Hepatocyte (in vitro differentiated cells): ENCODE data around the gene TCF4. TPM values are rescaled to one million over a fixed set of nuclear protein-coding genes. Genes with fewer than 3 reads are reported as not detected.

Source experiments
- DNase-seq: peaks from one replicate; pipeline ENCODE4 v3.0.0-alpha.2; 2016; ENCODE audit warnings: low spot score
- H2AFZ ChIP-seq: fragments of 200-600 bp; sonication (generic); 2 replicates; pipeline ENCODE4 v1.6.0; 2016; ENCODE audit warnings: antibody characterized with exemption, mild to moderate bottlenecking
- H3K27ac ChIP-seq: fragments of 200-600 bp; sonication (generic); 2 replicates; pipeline ENCODE4 v1.5.1; 2016; ENCODE audit warnings: mild to moderate bottlenecking
- H3K27me3 ChIP-seq: fragments of 200-600 bp; sonication (generic); 2 replicates; pipeline ENCODE4 v1.6.1; 2016
- H3K36me3 ChIP-seq: fragments of 200-600 bp; sonication (generic); replicated peaks from 2 replicates; pipeline ENCODE4 v1.5.1; 2016; ENCODE audit warnings: low read depth; ENCODE audit not compliant: insufficient read depth
- H3K4me1 ChIP-seq: fragments of 200-600 bp; sonication (generic); 2 replicates; pipeline ENCODE4 v1.5.1; 2016; ENCODE audit warnings: mild to moderate bottlenecking, moderate library complexity; ENCODE audit not compliant: insufficient read depth
- H3K4me2 ChIP-seq: fragments of 200-600 bp; sonication (generic); 2 replicates; pipeline ENCODE4 v1.6.0; 2016
- H3K4me3 ChIP-seq: fragments of 200-600 bp; sonication (generic); 2 replicates; pipeline ENCODE4 v1.5.1; 2016; ENCODE audit warnings: mild to moderate bottlenecking
- H3K79me2 ChIP-seq: fragments of 200-600 bp; sonication (generic); 2 replicates; pipeline ENCODE4 v1.6.0; 2017; ENCODE audit warnings: mild to moderate bottlenecking
- H3K9me2 ChIP-seq: fragments of 200-600 bp; sonication (generic); replicated peaks from 2 replicates; pipeline ENCODE4 v1.6.0; 2017; ENCODE audit warnings: mild to moderate bottlenecking; ENCODE audit not compliant: insufficient read depth
- H3K9me3 ChIP-seq: fragments of 200-600 bp; sonication (generic); 2 replicates; pipeline ENCODE4 v1.5.1; 2016; ENCODE audit warnings: low read depth, mild to moderate bottlenecking
- H4K20me1 ChIP-seq: fragments of 200-600 bp; sonication (generic); 2 replicates; pipeline ENCODE4 v1.6.0; 2016; ENCODE audit warnings: mild to moderate bottlenecking; ENCODE audit not compliant: insufficient read depth, poor library complexity, severe bottlenecking
- EZH2 ChIP-seq: fragments of 200-600 bp; sonication (generic); IDR thresholded peaks from 2 replicates; pipeline ENCODE4 v1.6.1; 2016; ENCODE audit warnings: antibody characterized with exemption, mild to moderate bottlenecking, borderline replicate concordance
- EZH2phosphoT487 ChIP-seq: fragments of 200-600 bp; sonication (generic); IDR thresholded peaks from one replicate; pipeline ENCODE4 v1.6.1; 2018; ENCODE audit warnings: antibody characterized with exemption, mild to moderate bottlenecking, low read depth, moderate library complexity; ENCODE audit not compliant: unreplicated experiment, severe bottlenecking
- WGBS: methylation state at CpG from one replicate; pipeline ENCODE4 v1.1.6; 2016; ENCODE audit warnings: low lambda C conversion rate; ENCODE audit errors: missing lambda C conversion rate; 5-methylcytosine and 5-hydroxymethylcytosine counted together
- polyA plus RNA-seq: library from polyadenylated mRNA; unstranded; fragments of >200 nt; fragmentation: Nextera tagmentation; extraction: Ambion mirVana; gene quantifications from 2 replicates; pipeline ENCODE4 v1.2.1, GENCODE V29; 2016
- total RNA-seq: library from RNA; depleted of rRNA; stranded (reverse); fragments of >200 nt; gene quantifications from 2 replicates; pipeline ENCODE4 v1.2.3, GENCODE V29; 2014
- TF ChIP-seq, protein P1 (sequence below): fragments of 200-600 bp; sonication (generic); IDR thresholded peaks from 2 replicates; pipeline ENCODE4 v1.5.1; 2016; ENCODE audit warnings: antibody characterized with exemption, mild to moderate bottlenecking; ENCODE audit not compliant: poor library complexity

Gene TCF4
- total and polyA plus RNA-seq, 2 experiments from 2014 or later = 40.5 to 65.2 TPM

DNA sequence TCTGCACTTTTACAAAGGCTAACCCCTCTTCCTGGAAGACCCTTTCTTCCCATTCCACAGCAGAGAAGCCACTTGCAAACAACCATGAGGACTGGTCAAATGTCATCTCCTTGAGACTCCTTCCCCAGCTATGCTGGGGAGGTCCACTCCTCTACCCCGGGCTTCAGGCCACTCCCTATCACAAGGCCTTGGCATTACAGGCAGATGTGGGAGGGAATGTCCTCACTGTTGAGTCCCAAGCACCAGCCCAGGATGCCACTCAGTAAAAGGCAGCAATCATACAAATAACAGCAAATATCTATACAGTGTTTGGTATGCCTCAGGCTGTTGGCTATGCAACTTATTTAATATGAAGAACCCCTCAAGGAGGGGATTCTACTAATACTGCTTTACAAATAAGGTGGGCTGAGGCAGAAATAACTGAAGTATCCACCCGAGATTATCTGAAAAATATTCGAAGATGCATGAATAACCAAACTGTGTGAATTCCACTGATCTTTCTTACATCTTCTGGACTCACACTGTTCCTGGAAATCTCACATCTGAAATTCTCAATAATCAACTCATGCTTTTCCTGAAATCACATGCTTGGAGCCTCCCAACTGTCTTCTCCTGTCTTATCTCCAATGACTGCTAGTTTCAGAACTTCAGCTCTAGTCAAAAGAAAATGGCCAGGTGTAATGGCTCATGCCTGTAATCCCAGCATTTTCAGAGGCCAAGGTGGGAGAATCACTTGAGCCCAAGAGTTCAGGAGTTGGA, 226.3 kb downstream of the TCF4 start:
- H2AFZ ChIP-seq = no peak overlapping the region
- H3K4me1 ChIP-seq = no peaks in the 10 kb centered on the region
- DNase-seq = no peak
- TF ChIP-seq, protein P1, sequence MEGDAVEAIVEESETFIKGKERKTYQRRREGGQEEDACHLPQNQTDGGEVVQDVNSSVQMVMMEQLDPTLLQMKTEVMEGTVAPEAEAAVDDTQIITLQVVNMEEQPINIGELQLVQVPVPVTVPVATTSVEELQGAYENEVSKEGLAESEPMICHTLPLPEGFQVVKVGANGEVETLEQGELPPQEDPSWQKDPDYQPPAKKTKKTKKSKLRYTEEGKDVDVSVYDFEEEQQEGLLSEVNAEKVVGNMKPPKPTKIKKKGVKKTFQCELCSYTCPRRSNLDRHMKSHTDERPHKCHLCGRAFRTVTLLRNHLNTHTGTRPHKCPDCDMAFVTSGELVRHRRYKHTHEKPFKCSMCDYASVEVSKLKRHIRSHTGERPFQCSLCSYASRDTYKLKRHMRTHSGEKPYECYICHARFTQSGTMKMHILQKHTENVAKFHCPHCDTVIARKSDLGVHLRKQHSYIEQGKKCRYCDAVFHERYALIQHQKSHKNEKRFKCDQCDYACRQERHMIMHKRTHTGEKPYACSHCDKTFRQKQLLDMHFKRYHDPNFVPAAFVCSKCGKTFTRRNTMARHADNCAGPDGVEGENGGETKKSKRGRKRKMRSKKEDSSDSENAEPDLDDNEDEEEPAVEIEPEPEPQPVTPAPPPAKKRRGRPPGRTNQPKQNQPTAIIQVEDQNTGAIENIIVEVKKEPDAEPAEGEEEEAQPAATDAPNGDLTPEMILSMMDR = no peak
- TF ChIP-seq EZH2 (no peak), EZH2phosphoT487 (no peak)
- H3K79me2 ChIP-seq = peaks cover 3% of the 10 kb centered on the region
- no peaks in the 10 kb centered on the region for H3K36me3 ChIP-seq
- H3K4me2 ChIP-seq = no peak overlapping the region
- no peaks in the 10 kb centered on the region for H3K27me3 ChIP-seq
- no peaks in the 10 kb centered on the region for H4K20me1 ChIP-seq
- no peaks in the 10 kb centered on the region for H3K9me3 ChIP-seq
- H3K9me2 ChIP-seq = no peaks in the 10 kb centered on the region
- no peak overlapping the region for H3K27ac ChIP-seq
- no peak overlapping the region for H3K4me3 ChIP-seq
- 97% methylated on average over 3 of the region's 3 CpGs for WGBS

DNA sequence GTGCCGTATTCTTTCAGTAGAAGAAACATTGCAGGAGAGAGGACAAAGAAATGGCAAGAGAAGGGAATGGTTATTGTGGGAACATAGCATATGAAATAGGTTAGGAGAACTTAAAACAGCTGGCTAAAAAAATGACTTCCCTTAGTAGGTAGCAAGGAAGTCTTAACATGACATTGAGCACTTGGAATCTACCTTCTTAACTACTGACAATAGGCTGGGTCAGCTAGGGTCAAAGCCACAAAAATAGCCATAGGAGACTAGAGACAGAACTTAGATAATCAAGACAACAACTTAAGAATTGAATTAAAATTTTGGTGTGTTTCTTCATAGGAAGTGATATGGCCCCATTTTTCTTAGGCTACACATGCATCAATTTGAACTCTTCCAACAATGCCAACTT, 227.9 kb downstream of the TCF4 start:
- no peak overlapping the region for H2AFZ ChIP-seq
- no peaks in the 10 kb centered on the region for H3K9me2 ChIP-seq
- peaks cover 6% of the 10 kb centered on the region for H3K79me2 ChIP-seq
- 95% methylated on average over 1 of the region's 1 CpG for WGBS
- H4K20me1 ChIP-seq = no peaks in the 10 kb centered on the region
- H3K4me3 ChIP-seq = no peak overlapping the region
- H3K27me3 ChIP-seq = no peaks in the 10 kb centered on the region
- DNase-seq = no peak
- no peak overlapping the region for H3K4me2 ChIP-seq
- H3K36me3 ChIP-seq = no peaks in the 10 kb centered on the region
- H3K27ac ChIP-seq = no peak overlapping the region
- H3K9me3 ChIP-seq = no peaks in the 10 kb centered on the region
- H3K4me1 ChIP-seq = no peaks in the 10 kb centered on the region
- TF ChIP-seq EZH2phosphoT487 = no peak

DNA sequence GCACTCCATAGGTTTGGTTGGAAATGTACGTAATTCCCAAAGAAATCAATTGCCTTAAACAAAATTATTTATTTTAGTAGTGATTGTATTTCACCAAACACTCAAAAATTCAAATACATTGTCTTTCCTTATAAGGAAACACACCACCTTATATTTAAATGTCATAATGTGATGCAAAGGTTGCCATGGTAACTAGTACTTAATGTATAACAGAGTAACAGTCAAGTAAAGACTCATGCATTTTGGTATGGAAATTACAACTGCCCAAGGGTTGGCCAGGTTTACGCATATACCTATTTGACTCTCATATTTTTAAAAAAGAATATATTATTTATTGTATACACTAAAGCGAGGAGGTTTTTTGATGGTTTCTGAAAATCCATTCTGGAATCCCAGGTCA, 231.2 kb downstream of the TCF4 start:
- no peak overlapping the region for H3K4me3 ChIP-seq
- no peaks in the 10 kb centered on the region for H4K20me1 ChIP-seq
- no peaks in the 10 kb centered on the region for H3K4me1 ChIP-seq
- DNase-seq = no peak
- 99% methylated on average over 3 of the region's 3 CpGs for WGBS
- H3K27ac ChIP-seq = no peak overlapping the region
- peaks cover 6% of the 10 kb centered on the region for H3K79me2 ChIP-seq
- H3K9me3 ChIP-seq = no peaks in the 10 kb centered on the region
- H3K9me2 ChIP-seq = no peaks in the 10 kb centered on the region
- no peaks in the 10 kb centered on the region for H3K27me3 ChIP-seq
- no peaks in the 10 kb centered on the region for H3K36me3 ChIP-seq
- no peak overlapping the region for H3K4me2 ChIP-seq
- no peak overlapping the region for H2AFZ ChIP-seq
- TF ChIP-seq EZH2phosphoT487 (no peak), EZH2 (no peak)
- TF ChIP-seq, protein P1 = no peak

DNA sequence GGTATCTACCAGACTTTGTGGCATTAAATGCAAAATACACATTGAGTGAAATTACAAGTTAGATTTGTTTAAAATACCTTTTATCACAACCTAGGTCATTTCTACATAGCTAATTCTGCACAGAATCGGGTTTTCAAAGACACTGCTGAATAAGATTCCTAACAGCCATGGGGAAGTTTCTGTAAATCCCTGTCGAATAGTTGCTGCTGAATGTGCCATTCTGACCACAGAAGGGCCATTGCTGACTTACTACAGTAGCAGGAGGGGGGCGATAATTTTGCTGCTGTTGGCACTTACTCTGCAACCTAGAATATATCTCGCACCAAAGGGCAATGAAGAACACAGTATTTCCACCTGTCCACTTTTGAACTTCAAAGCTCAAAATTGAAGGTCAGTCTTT, 232.8 kb downstream of the TCF4 start:
- no peak for DNase-seq
- no peaks in the 10 kb centered on the region for H3K36me3 ChIP-seq
- H3K27me3 ChIP-seq = no peaks in the 10 kb centered on the region
- no peak overlapping the region for H3K4me2 ChIP-seq
- H3K79me2 ChIP-seq = peaks cover 2% of the 10 kb centered on the region
- H3K27ac ChIP-seq = no peak overlapping the region
- H3K4me3 ChIP-seq = no peak overlapping the region
- no peak overlapping the region for H2AFZ ChIP-seq
- TF ChIP-seq EZH2 = no peak
- no peak for TF ChIP-seq EZH2phosphoT487
- TF ChIP-seq, protein P1 = no peak
- H3K4me1 ChIP-seq = no peaks in the 10 kb centered on the region
- no peaks in the 10 kb centered on the region for H4K20me1 ChIP-seq
- no peaks in the 10 kb centered on the region for H3K9me3 ChIP-seq
- WGBS = 92% methylated on average over 4 of the region's 4 CpGs
- H3K9me2 ChIP-seq = no peaks in the 10 kb centered on the region
